ENCODE data around the gene FAM151B.

DNA sequence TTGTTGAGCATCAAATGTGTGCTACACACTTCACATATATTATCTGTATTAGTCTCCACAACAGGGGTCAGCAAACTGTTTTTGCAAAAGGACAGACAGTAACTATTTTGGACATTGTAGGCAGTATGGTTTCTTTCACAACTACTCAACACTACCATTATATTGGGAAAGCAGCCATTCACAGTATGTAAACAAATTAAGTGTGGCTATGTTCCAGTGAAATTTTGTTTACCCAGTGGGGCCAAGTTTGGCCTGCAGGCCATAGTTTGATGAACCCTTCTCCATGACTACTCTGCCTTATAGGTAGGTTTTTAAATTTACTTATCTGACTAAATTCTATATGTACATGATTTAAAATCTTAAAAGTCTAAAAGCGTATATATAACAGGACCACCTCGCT, 13.0 kb upstream of the FAM151B start:
- TF ChIP-seq, protein P1, sequence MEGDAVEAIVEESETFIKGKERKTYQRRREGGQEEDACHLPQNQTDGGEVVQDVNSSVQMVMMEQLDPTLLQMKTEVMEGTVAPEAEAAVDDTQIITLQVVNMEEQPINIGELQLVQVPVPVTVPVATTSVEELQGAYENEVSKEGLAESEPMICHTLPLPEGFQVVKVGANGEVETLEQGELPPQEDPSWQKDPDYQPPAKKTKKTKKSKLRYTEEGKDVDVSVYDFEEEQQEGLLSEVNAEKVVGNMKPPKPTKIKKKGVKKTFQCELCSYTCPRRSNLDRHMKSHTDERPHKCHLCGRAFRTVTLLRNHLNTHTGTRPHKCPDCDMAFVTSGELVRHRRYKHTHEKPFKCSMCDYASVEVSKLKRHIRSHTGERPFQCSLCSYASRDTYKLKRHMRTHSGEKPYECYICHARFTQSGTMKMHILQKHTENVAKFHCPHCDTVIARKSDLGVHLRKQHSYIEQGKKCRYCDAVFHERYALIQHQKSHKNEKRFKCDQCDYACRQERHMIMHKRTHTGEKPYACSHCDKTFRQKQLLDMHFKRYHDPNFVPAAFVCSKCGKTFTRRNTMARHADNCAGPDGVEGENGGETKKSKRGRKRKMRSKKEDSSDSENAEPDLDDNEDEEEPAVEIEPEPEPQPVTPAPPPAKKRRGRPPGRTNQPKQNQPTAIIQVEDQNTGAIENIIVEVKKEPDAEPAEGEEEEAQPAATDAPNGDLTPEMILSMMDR (IDR thresholded peaks at IDR 0.05): no peak
- no peak for TF ChIP-seq POLR2A (IDR thresholded peaks at IDR 0.05)
